AG04450 (cell line): ENCODE results near the gene LOX. TPM values are rescaled to one million over a fixed set of nuclear protein-coding genes. Genes with fewer than 3 reads are reported as not detected.

Source experiments
- CTCF ChIA-PET: fragments of 300-600, 350-600 bp; formaldehyde crosslinking; extraction: SDS; loops from one replicate; lab custom pipeline; 2022; ENCODE audit warnings: antibody characterized with exemption, inconsistent platforms; lab: Charles Lee
- POLR2A ChIA-PET: fragments of 350-600 bp; formaldehyde crosslinking; extraction: SDS; loops from one replicate; lab custom pipeline; 2021; ENCODE audit warnings: antibody characterized with exemption, inconsistent platforms; lab: Yijun Ruan, JAX
- DNase-seq: peaks from one replicate; pipeline ENCODE4 v3.0.0-alpha.2; 2011; ENCODE audit warnings: low read depth, low spot score
- H3K27ac ChIP-seq: one replicate; pipeline ENCODE4 v1.5.1; 2012; ENCODE audit warnings: low read depth, low read length, control low read depth
- H3K27me3 ChIP-seq: one replicate; pipeline ENCODE4 v1.6.0; 2012; ENCODE audit warnings: low read length; ENCODE audit not compliant: control insufficient read depth, insufficient read depth
- H3K4me3 ChIP-seq: 2 replicates; pipeline ENCODE4 v1.5.1; 2011; ENCODE audit warnings: mild to moderate bottlenecking, low read depth, low read length, control low read depth
- H3K9me3 ChIP-seq: 2 replicates; pipeline ENCODE4 v1.5.1; 2012; ENCODE audit warnings: low read length; ENCODE audit not compliant: control insufficient read depth, insufficient read depth
- CTCF ChIP-seq: IDR thresholded peaks from 2 replicates; pipeline ENCODE4 v1.5.1; 2011; ENCODE audit warnings: low read depth, low read length, control low read depth, inconsistent platforms
- polyA plus RNA-seq: library from polyadenylated mRNA; depleted of rRNA; stranded (reverse); fragments of >200 nt; gene quantifications from 2 replicates; pipeline ENCODE4 v1.2.3, GENCODE V29; 2011

LOX gene
- polyA plus RNA-seq, 1 experiment: 228 TPM

DNA sequence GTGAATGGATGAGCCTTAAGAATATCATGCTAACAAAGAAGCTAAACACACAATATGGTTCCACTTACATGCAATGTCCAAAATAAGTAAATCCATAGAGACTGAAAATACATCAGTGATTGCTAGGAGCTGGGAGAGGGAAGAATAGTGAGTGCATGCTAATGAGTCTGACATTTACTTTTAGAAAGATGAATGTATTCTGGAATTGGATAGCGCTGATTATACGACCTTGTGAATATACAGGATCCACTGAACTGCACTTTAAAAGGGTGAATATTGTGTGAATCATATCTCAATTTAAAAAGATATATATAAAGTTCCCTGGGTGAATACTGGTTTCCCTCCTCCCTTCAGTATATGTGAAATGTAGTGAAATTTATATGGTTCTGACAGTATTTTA lies 46.2 kb downstream of the LOX start:
- ChIA-PET POLR2A (no interaction called here), CTCF (interaction anchor here (2.0 kb wide), 1 partner anchor 44 kb away, joined by 6 read pairs; no protein-coding TSS in a partner anchor)
- Histone ChIP-seq H3K27ac (no peak overlapping the region), H3K27me3 (no peaks in the 10 kb centered on the region), H3K4me3 (no peak overlapping the region), H3K9me3 (no peaks in the 10 kb centered on the region)
- TF ChIP-seq CTCF: no peak
- no peak for DNase-seq

DNA sequence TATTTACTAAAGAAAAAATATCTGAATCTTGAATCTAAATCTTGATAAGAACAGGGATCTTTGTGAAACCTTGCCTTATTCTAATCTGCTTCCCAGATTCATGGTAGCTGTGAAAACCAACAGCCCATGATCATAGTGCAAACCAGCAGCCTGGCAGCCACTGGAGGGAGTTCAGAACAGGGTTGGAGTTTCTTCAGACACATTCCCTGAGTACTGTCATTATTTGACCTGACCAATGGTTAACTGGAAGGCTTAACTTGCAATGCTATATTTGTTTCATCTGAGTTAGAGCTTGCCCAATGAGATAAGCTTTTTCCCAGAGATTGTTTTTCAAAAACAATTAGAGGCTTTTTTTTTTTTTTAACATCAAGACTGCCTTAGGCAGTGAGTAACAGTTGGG lies 47.8 kb downstream of the LOX start:
- DNase-seq: no peak
- H3K4me3 ChIP-seq: no peak overlapping the region
- H3K9me3 ChIP-seq: no peaks in the 10 kb centered on the region
- ChIA-PET POLR2A (no interaction called here), CTCF (interaction anchor here (1.6 to 2.0 kb wide), 2 partner anchors 46 to 72 kb away, joined by 4 to 6 read pairs; no protein-coding TSS in a partner anchor)
- H3K27me3 ChIP-seq: no peaks in the 10 kb centered on the region
- H3K27ac ChIP-seq: no peak overlapping the region
- TF ChIP-seq CTCF: peak; percentile 11; the same call in 1 of the 2 replicates

GRCh38 chr5:122029818-122030217 lies 48.2 kb downstream of the LOX start:
- no peak for DNase-seq
- CTCF ChIA-PET: interaction anchor here (1.6 kb wide), 1 partner anchor 72 kb away, joined by 4 read pairs; no protein-coding TSS in a partner anchor
- TF ChIP-seq CTCF: no peak
- Histone ChIP-seq H3K27me3 (no peaks in the 10 kb centered on the region), H3K27ac (no peak overlapping the region), H3K9me3 (no peaks in the 10 kb centered on the region), H3K4me3 (no peak overlapping the region)
- POLR2A ChIA-PET: no interaction called here

DNA sequence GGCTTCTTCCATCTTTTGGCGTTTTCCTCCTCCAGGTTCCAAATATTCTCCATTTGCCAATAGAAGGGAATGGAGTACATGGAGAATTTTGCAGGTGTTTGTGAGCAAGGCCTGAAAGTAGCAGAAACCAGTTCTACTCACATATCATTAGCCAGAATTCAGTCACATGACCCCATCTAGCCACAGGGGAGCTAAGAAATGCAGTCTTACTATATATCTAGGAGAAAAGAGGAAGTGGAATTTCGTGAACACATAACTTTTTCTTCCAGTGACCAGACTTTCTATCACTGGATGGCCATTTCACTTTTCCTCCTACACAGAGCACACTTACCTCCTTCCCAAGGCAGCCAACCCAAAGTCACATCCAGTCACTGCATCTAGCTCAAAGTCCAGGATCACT lies 55.1 kb downstream of the LOX start:
- Histone ChIP-seq H3K4me3 (no peak overlapping the region), H3K27me3 (no peaks in the 10 kb centered on the region), H3K9me3 (no peaks in the 10 kb centered on the region), H3K27ac (no peak overlapping the region)
- CTCF ChIA-PET: no interaction called here
- POLR2A ChIA-PET: no interaction called here
- DNase-seq: no peak
- no peak for TF ChIP-seq CTCF

DNA sequence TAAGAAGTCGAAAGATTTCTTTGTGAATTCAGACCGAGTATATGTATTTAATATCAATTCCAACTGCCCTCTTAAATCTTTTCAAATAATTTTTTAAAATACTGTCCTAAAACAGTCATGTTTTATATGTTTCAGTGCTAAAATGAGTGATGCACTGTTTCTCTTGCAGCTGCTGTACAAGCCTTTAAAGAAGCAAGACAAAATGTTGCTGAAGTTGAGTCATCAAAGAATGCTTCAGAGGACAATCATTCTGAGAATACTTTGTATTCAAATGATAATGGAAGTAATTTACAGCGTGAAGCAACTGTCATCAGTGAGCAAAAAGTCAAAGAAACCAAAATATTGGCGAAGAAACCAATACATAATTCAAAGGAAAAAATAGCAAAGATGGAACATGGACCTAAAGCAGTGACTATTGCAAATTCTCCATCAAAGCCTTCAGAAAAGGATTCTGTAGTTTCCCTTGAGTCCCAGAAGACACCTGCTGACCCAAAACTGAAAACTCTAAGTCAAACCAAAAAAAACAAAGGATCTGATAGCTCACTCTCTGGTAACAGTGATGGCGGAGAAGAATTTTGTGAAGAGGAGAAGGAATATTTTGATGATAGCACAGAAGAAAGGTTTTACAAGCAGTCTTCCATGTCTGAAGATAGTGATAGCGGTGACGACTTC lies 58.0 kb downstream of the LOX start:
- DNase-seq: no peak
- Histone ChIP-seq H3K27ac (no peak overlapping the region), H3K9me3 (no peaks in the 10 kb centered on the region), H3K4me3 (no peak overlapping the region), H3K27me3 (no peaks in the 10 kb centered on the region)
- TF ChIP-seq CTCF: no peak
- ChIA-PET POLR2A (no interaction called here), CTCF (interaction anchor here (1.2 to 1.6 kb wide), 2 partner anchors 56 to 82 kb away, joined by 3 to 6 read pairs; no protein-coding TSS in a partner anchor)
